Stomach (tissue), 9 donors: ENCODE data around the gene LCN10. TPM values are rescaled to one million over a fixed set of nuclear protein-coding genes. Genes with fewer than 3 reads are reported as not detected.
"Not testable (repeated sequence)": the region's sequence is repeated elsewhere in the genome, so short reads cannot be mapped to it uniquely, and the experiment has no call there.

ENCODE experiments used
- DNase-seq, 2 donors: peaks; one replicate each; pipeline versions ENCODE4 v3.0.0 to v3.0.0-alpha.2; 2013 to 2019
- H3K27ac ChIP-seq, 5 donors: fragments of 200-600 bp in 4 of 5; sonication (generic) in 4 of 5; one replicate each; pipeline ENCODE4 v1.5.1; 2013 to 2019; ENCODE audit warnings: mild to moderate bottlenecking in 1 of 5, moderate library complexity in 1 of 5
- H3K27me3 ChIP-seq, 3 donors: fragments of 200-600 bp; sonication (generic); one replicate each; pipeline ENCODE4 v1.5.1; 2017 to 2019; ENCODE audit warnings: mixed run types in 1 of 3
- H3K36me3 ChIP-seq, 4 donors: fragments of 200-600 bp; sonication (generic); 1 replicate in 3 of 4; 2 replicates in 1 of 4; pipeline ENCODE4 v1.5.1; 2016 to 2019
- H3K4me1 ChIP-seq, 4 donors: fragments of 200-600 bp; sonication (generic); one replicate each; pipeline ENCODE4 v1.5.1; 2016 to 2019
- H3K4me3 ChIP-seq, 4 donors: fragments of 200-600 bp; sonication (generic) in 3 of 4; one replicate each; pipeline ENCODE4 v1.5.1; 2016 to 2019; ENCODE audit warnings: mild to moderate bottlenecking in 1 of 4
- H3K9me3 ChIP-seq, 4 donors: fragments of 200-600 bp; sonication (generic); one replicate each; pipeline ENCODE4 v1.5.1; 2016 to 2019
- EP300 ChIP-seq: sonication (generic); formaldehyde crosslinking; IDR thresholded peaks from one replicate; pipeline ENCODE4 v1.6.1; 2017; ENCODE audit warnings: antibody characterized with exemption
- POLR2A ChIP-seq, 4 donors: fragments of 450-650 bp; IDR thresholded peaks; one replicate each; pipeline ENCODE4 v1.6.1; 2016; ENCODE audit warnings: antibody characterized with exemption in 4 of 4, control low read depth in 2 of 4, mild to moderate bottlenecking in 1 of 4, moderate library complexity in 1 of 4
- POLR2AphosphoS5 ChIP-seq, 3 donors: sonication (generic); formaldehyde crosslinking; IDR thresholded peaks; one replicate each; pipeline ENCODE4 v1.6.1; 2016; ENCODE audit warnings: antibody characterized with exemption in 3 of 3
- WGBS, 5 donors: extraction: QIAGEN DNeasy Blood & Tissue Kit in 3 of 5; methylation state at CpG; one replicate each; pipeline versions ENCODE4 v1.1.5 to v1.1.7; 2013 to 2018; 5-methylcytosine and 5-hydroxymethylcytosine counted together
- intact Hi-C: fragments of 100-400 bp; cut with DNase I; formaldehyde crosslinking; loops from one replicate; pipeline ENCODE4 v1.15.1; 2023; ENCODE audit warnings: low total_unique reads
- polyA plus RNA-seq, 3 donors: library from polyadenylated mRNA; stranded (reverse); fragments of 200-250 nt; gene quantifications; one replicate each; pipeline ENCODE4 v1.2.3, GENCODE V29; 2013
- total RNA-seq, 5 donors: library from RNA; depleted of rRNA; stranded (reverse); fragments of >200 nt; gene quantifications; one replicate each; pipeline versions ENCODE4 v1.1.0 to v1.2.3, GENCODE V29; 2014 to 2016
- TF ChIP-seq, protein P1 (sequence below), 7 experiments: fragments of 450-650 bp in 4 of 7; fragments of 200-600 bp in 3 of 7; sonication (generic) in 3 of 7; IDR thresholded peaks; one replicate each; pipeline ENCODE4 v1.5.1; 2016 to 2019; ENCODE audit warnings: antibody characterized with exemption in 7 of 7, control low read depth in 2 of 7, mild to moderate bottlenecking in 1 of 7
- donor health status: healthy with polysubstance abuse.
- donor health status: Bipolar disorder and iron deficiency.
- donor health status: healthy.

The LCN10 gene
- total and polyA plus RNA-seq, 8 donors, result 0.58 to 25.5 (median 8.5) TPM

DNA sequence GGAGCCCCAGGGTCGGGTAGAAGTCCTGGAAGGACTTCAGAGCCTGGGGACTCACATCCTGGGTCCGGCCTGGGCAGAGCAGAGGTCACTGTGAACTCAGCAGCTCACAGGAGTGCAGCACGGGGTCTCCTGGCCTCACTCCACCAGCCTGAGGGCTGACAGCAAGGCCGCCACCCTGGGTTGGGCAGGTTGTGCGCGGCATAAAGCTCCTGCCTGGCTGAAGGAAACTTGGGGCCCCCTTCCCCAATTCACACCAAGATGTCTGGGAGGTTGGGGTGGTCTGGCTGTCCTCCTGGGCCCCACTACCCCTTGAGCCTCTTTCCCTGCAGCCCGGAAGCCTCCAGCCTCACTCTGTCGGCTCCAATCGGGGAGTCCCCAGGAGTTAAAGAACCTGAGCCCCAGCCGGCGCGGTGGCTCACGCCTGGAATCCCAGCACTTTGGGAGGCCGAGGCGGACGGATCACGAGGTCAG is 19.5 kb upstream of the LCN10 start:
- no peak for TF ChIP-seq POLR2A (IDR thresholded peaks at IDR 0.05)
- TF ChIP-seq, protein P1, sequence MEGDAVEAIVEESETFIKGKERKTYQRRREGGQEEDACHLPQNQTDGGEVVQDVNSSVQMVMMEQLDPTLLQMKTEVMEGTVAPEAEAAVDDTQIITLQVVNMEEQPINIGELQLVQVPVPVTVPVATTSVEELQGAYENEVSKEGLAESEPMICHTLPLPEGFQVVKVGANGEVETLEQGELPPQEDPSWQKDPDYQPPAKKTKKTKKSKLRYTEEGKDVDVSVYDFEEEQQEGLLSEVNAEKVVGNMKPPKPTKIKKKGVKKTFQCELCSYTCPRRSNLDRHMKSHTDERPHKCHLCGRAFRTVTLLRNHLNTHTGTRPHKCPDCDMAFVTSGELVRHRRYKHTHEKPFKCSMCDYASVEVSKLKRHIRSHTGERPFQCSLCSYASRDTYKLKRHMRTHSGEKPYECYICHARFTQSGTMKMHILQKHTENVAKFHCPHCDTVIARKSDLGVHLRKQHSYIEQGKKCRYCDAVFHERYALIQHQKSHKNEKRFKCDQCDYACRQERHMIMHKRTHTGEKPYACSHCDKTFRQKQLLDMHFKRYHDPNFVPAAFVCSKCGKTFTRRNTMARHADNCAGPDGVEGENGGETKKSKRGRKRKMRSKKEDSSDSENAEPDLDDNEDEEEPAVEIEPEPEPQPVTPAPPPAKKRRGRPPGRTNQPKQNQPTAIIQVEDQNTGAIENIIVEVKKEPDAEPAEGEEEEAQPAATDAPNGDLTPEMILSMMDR (IDR thresholded peaks at IDR 0.05), result no peak
- H3K9me3 ChIP-seq, result no peaks in the 10 kb centered on the region
- no peak overlapping the region for H3K4me3 ChIP-seq
- peaks cover 0 to 16% (median 14%) of the 10 kb centered on the region in 4 donors for H3K4me1 ChIP-seq
- DNase-seq, result no peak
- WGBS, 5 donors, result 73 to 87% (median 80%) methylated on average over 11 to 17 of the region's 17 CpGs
- H3K27me3 ChIP-seq, result peaks cover 0 to 74% (median 12%) of the 10 kb centered on the region in 3 donors
- H3K27ac ChIP-seq, result no peak overlapping the region
- no peaks in the 10 kb centered on the region for H3K36me3 ChIP-seq
- intact Hi-C loops, result no loop called here

DNA sequence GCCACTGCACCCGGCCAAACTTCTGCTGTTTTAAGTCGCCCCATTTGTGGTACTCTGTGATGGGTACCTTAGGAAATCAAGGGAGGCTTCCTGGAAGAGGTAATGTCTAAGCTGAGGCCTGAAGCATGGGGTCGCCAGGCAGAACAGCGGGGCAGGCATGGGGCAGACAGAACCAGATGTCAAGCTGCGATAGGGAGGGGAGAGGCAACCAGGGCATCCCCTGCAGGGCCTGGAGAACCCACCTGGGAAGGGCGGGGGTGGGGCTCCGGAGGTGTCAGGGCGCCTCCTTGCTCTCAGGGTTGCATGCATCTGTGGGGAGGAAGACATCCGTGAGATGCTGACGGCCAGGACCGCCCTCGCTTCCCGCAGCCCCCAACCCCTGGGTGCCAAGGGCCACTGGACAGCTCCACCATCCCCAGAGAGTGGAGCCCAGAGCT is 18.8 kb upstream of the LCN10 start:
- no peak overlapping the region for H3K4me3 ChIP-seq
- peaks cover 0 to 16% (median 14%) of the 10 kb centered on the region in 4 donors for H3K4me1 ChIP-seq
- DNase-seq, result no peak
- no peaks in the 10 kb centered on the region for H3K36me3 ChIP-seq
- intact Hi-C loops, result no loop called here
- TF ChIP-seq, protein P1 (IDR thresholded peaks at IDR 0.05), result no peak
- no peak for TF ChIP-seq POLR2AphosphoS5 (IDR thresholded peaks at IDR 0.05)
- no peak for TF ChIP-seq EP300
- TF ChIP-seq POLR2A (IDR thresholded peaks at IDR 0.05), result no peak
- WGBS, 5 donors, result 80 to 90% (median 85%) methylated on average over 9 to 13 of the region's 13 CpGs
- peaks cover 0 to 69% (median 12%) of the 10 kb centered on the region in 3 donors for H3K27me3 ChIP-seq
- H3K9me3 ChIP-seq, result no peaks in the 10 kb centered on the region
- no peak overlapping the region for H3K27ac ChIP-seq

DNA sequence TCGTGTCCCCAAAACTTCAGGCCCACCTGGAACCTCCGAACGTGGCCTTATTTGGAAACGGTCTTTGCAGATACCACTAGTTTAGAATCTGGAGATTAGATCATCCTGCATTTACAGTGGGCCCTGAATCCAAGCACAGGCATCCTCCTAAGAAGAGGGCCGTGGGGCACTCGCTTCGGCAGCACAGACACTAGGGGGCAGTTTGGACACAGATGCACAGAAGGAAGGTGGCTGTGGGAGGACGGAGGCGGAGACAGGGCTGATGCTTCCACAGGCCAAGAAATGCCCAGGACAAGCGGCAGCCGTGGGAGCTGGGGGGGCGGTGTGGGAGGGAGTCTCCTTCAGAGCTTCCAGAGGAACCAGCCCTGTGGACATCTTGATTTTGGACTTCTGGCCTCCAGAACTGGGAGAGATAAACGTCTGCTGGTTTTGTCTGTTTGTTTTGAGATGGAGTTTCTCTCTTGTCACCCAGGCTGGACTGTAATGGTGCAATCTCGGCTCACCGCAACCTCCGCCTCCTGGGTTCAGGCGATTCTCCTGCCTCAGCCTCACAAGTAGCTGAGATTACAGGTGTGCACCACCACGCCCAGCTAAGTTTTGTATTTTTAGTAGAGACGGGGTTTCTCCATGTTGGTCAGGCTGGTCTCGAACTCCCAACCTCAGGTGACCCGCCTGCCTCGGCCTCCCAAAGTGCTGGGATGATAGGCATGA is 18.2 kb upstream of the LCN10 start:
- peak; percentile 54 to 78 for DNase-seq
- H3K36me3 ChIP-seq, H3K27ac ChIP-seq, H3K4me3 ChIP-seq, H3K9me3 ChIP-seq, intact Hi-C loops: not testable (repeated sequence)
- Histone ChIP-seq H3K4me1 (peaks cover 0 to 16% (median 12%) of the 10 kb centered on the region in 4 donors), H3K27me3 (peaks cover 0 to 69% (median 12%) of the 10 kb centered on the region in 3 donors)
- TF ChIP-seq, protein P1 (IDR thresholded peaks at IDR 0.05), result peak in 3 of 7 experiments; percentile 15 to 35 (median 15)
- WGBS, 5 donors, result 39 to 45% (median 41%) methylated on average over 21 to 22 of the region's 22 CpGs

DNA sequence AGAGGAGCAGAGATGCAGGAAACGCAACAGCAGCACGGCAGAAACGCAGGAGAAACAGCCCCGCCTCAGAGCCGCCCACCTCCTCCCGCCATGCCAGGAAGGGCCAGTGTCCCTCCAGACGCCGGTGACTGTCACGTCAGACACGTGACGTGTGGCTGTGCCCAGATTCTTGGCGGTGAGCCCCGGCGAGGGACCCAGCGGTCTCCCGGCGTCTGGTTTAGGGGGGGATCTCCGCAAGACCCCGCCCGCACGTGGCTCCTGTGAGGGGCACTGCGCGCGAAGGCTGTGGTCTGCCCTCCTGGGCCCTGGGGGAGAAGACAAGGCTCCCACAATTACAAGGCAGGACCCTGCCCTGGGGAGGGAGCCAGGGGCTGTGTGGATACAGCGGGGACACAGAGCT is 17.7 kb upstream of the LCN10 start:
- intact Hi-C loops, result no loop called here
- WGBS, 5 donors, result 56 to 74% (median 72%) methylated on average over 5 to 25 of the region's 25 CpGs
- no peak for DNase-seq
- no peak overlapping the region for H3K27ac ChIP-seq
- no peak overlapping the region for H3K4me3 ChIP-seq
- peaks cover 0 to 16% (median 12%) of the 10 kb centered on the region in 4 donors for H3K4me1 ChIP-seq
- H3K36me3 ChIP-seq, result no peaks in the 10 kb centered on the region
- H3K27me3 ChIP-seq, result peaks cover 0 to 66% (median 12%) of the 10 kb centered on the region in 3 donors
- TF ChIP-seq POLR2AphosphoS5 (IDR thresholded peaks at IDR 0.05), result no peak
- no peak for TF ChIP-seq EP300
- TF ChIP-seq POLR2A (IDR thresholded peaks at IDR 0.05), result no peak
- TF ChIP-seq, protein P1 (IDR thresholded peaks at IDR 0.05), result no peak
- peaks cover 0 to 11% (median 0%) of the 10 kb centered on the region in 4 donors for H3K9me3 ChIP-seq
